GM12865 (cell line): ENCODE measurements around the gene ZNF318.
"Not testable (repeated sequence)": the region's sequence is repeated elsewhere in the genome, so short reads cannot be mapped to it uniquely, and the experiment has no call there.

ENCODE experiments used
- DNase-seq: peaks from one replicate; pipeline ENCODE4 v3.0.0; 2010; ENCODE audit warnings: low read depth
- H3K4me3 ChIP-seq: 2 replicates; pipeline ENCODE4 v1.5.1; 2011; ENCODE audit warnings: mild to moderate bottlenecking, low read depth, low read length, control low read depth
- TF ChIP-seq, protein P1 (sequence below): IDR thresholded peaks from 2 replicates; pipeline ENCODE4 v1.5.1; 2011; ENCODE audit warnings: low read length, control low read depth, low read depth, inconsistent platforms; ENCODE audit not compliant: insufficient read depth; ENCODE audit errors: missing control alignments

The ZNF318 gene

DNA sequence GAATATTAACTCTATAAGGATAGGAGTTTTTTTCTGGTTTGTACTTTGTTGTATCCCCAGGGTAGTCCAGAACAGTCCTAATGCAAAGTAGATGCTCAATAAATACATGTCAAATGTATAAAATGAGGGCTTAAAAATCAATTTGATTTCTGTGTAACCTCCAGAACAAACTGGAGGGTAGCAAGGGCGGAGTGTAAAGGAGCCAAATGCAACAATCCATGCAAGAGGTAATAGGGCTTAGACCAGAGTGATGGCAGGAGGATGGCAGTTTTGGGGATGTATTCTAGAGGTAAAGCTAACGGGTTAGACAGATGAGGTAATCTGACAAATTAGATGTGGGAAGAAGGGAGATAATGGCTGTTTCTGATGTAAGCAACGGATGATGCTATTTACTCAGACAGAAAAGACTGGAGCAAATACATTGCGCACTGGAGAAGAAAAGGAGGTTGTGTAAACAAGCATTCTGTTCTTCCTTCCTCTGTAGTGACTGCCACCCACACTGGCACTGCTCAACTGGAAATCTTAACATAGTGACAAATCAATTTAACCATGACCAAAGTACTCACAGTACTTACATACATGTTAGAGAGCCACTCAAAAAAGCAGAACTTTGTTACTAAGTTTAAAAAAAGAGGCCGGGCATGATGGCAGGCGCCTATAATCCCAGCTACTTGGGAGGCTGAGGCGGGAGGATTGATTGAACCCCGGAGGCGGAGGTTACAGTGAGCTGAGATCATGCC lies 2.0 kb downstream of the ZNF318 start:
- peak overlapping the region; percentile 86 for H3K4me3 ChIP-seq

DNA sequence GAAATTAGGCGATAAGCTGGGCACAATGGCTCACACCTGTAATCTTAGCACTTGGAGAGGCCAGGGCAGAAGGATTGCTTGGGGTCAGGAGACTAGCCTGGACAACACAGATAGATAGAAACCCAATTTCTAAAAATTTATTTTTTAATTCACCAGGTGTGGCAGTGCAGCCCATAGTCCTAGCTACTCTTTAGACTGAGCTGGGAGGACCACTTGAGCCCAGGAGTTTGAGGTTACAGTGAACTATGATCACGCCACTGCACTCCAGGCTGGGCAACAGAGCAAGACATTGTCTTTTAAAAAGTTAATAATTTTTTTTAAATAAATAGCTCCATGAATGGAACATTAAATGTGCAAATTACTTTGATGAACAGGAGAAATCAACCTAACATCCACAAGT lies 8.2 kb downstream of the ZNF318 start:
- TF ChIP-seq, protein P1, sequence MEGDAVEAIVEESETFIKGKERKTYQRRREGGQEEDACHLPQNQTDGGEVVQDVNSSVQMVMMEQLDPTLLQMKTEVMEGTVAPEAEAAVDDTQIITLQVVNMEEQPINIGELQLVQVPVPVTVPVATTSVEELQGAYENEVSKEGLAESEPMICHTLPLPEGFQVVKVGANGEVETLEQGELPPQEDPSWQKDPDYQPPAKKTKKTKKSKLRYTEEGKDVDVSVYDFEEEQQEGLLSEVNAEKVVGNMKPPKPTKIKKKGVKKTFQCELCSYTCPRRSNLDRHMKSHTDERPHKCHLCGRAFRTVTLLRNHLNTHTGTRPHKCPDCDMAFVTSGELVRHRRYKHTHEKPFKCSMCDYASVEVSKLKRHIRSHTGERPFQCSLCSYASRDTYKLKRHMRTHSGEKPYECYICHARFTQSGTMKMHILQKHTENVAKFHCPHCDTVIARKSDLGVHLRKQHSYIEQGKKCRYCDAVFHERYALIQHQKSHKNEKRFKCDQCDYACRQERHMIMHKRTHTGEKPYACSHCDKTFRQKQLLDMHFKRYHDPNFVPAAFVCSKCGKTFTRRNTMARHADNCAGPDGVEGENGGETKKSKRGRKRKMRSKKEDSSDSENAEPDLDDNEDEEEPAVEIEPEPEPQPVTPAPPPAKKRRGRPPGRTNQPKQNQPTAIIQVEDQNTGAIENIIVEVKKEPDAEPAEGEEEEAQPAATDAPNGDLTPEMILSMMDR: no peak
- H3K4me3 ChIP-seq: no peak overlapping the region
- no peak for DNase-seq

More for the DNA sequence above, 2.0 kb downstream of the ZNF318 start:
- no peak for DNase-seq
- TF ChIP-seq, protein P1: no peak

DNA sequence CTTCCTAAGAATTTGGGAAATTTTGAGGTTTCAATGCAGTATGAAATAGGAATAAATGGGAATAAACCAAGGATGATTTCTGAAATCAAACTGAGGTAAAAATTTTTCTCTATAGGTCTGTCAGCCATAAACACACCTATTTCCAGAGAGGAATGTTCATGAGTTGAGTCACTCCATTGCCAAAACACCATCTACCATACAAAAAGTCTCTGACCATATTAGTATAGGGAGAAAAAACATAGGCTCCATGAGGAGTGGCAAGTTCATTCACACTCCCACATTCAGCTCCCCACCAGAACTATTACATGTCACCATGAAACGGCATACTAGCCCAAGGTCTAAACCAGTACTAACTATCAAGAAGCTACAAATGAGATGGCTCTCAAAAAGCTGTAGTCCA lies 9.6 kb downstream of the ZNF318 start:
- no peak for DNase-seq
- TF ChIP-seq, protein P1: no peak
- no peak overlapping the region for H3K4me3 ChIP-seq

DNA sequence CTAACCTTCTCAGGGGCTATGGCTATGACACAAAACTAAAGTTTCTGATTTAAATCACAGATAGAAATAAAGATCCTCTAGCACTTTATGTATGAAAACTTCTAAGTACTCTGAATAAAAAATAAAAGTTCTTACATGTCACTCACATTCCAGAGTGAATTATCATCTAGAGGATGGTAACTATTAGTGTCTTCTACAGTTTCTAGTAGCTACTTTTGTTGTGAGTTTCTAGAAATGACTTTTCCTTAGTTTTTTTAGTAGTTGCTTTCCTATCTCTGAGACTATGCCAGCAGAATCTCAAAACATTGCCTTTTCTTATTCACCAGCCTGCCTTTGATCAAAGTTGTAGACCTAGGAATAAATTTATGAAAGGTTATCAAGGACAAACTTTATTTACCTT lies 10.1 kb downstream of the ZNF318 start:
- DNase-seq: no peak
- TF ChIP-seq, protein P1: no peak
- no peak overlapping the region for H3K4me3 ChIP-seq

DNA sequence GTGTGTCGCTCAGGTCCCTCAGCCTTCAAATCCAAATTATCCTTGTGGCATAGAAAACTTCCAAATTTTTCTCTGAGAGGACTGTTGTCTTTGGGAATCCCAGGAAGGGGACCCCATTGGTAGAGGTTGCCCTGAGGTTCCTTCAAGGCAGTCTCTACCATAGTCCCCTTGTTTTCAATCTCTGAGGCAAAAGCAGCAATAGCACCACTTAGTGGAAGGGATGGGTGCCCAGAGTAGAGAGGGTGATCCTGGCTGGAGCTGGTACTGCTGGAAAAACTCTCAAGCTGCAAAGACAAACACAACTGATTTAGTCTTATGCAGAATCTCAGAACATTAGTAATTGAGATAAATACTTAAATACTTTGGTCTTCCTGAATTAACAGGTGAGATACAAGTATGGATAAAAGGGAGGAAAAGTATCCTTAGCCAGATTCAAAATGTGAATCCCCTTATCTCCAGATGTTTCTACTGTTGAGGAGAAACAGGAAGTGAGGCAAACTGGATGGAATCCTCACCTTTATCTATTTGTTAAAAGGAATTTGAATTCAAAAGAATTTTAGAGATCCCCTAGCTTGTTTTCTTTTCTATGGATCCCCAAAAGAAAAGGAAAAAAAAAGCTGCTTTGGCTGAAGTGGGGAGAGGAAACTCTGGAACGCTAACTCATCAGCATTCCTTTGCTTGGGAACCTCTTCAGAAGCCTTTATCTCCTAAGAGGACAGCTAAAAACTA lies 13.4 kb downstream of the ZNF318 start:
- no peak overlapping the region for H3K4me3 ChIP-seq
- TF ChIP-seq, protein P1: peak; percentile 12
- DNase-seq: no peak

DNA sequence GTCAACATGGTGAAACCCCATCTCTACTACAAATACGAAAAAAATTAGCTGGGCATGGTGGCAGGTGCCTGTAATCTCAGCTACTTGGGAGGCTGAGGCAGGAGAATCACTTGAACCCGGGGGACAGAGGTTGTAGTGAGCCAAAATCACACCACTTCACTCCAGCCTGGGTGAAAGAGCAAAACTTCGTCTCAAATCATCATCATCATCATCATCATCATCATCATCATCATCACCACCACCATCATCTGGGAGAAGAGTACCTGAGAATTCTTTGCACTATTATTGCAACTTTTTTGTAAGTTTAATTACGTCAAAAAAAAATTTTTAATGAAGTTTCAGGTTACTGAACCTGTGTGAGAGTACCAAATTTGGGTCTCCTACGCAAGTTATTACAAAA lies 17.5 kb downstream of the ZNF318 start:
- not testable (repeated sequence) for H3K4me3 ChIP-seq, DNase-seq

DNA sequence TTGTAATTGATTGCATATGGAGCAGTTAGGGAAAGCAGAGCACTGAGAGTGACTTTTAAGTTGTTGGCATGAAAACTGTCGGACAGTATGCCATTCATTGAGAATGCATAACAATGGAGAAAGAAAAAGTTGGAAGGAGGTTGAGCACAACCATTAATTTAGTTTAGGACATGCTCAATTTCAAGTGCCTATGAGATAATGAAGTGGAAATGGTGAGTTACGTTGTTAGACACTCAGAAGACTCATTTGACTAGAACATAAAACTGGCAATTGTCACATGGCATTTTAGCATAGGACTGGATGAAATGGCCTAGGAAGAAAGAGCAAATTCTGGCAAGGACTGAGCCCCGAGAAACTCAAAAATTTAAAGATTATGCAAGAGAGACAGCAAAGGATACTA lies 22.0 kb downstream of the ZNF318 start:
- no peak overlapping the region for H3K4me3 ChIP-seq
- DNase-seq: no peak
- TF ChIP-seq, protein P1: no peak
